Esophagus (tissue), 2 donors: Measurements from ENCODE around the gene TRIM24. TPM values are rescaled to one million over a fixed set of nuclear protein-coding genes. Genes with fewer than 3 reads are reported as not detected.
"Not testable (repeated sequence)": the region's sequence is repeated elsewhere in the genome, so short reads cannot be mapped to it uniquely, and the experiment has no call there.

ENCODE experiments used
- H3K27ac ChIP-seq, 2 donors: one replicate each; pipeline ENCODE4 v1.5.1; 2013; ENCODE audit warnings: low read depth in 2 of 2, mild to moderate bottlenecking in 2 of 2, inconsistent platforms in 1 of 2, low read length in 1 of 2, moderate library complexity in 1 of 2
- H3K27me3 ChIP-seq, 2 donors: one replicate each; pipeline ENCODE4 v1.6.1; 2013; ENCODE audit warnings: low read length in 2 of 2, control low read depth in 1 of 2, mild to moderate bottlenecking in 1 of 2; ENCODE audit not compliant: insufficient read depth in 2 of 2, control insufficient read depth in 1 of 2
- H3K36me3 ChIP-seq, 2 donors: one replicate each; pipeline ENCODE4 v1.6.1; 2013; ENCODE audit warnings: low read length in 1 of 2; ENCODE audit not compliant: control insufficient read depth in 2 of 2, insufficient read depth in 2 of 2
- H3K4me1 ChIP-seq, 2 donors: one replicate each; pipeline ENCODE4 v1.6.1; 2013; ENCODE audit warnings: low read length in 1 of 2; ENCODE audit not compliant: control insufficient read depth in 2 of 2, insufficient read depth in 2 of 2
- H3K4me3 ChIP-seq, 2 donors: one replicate each; pipeline ENCODE4 v1.5.1; 2013; ENCODE audit warnings: low read length in 2 of 2, mild to moderate bottlenecking in 2 of 2, low read depth in 1 of 2, moderate library complexity in 1 of 2
- H3K9me3 ChIP-seq, 2 donors: one replicate each; pipeline ENCODE4 v1.6.1; 2013; ENCODE audit warnings: mild to moderate bottlenecking in 2 of 2, low read depth in 1 of 2, low read length in 1 of 2, moderate library complexity in 1 of 2; ENCODE audit not compliant: control insufficient read depth in 2 of 2, insufficient read depth in 1 of 2
- WGBS, 2 donors: extraction: QIAGEN DNeasy Blood & Tissue Kit; methylation state at CpG; one replicate each; pipeline ENCODE4 v1.1.7; 2013; 5-methylcytosine and 5-hydroxymethylcytosine counted together
- polyA plus RNA-seq, 2 donors: library from polyadenylated mRNA; stranded (reverse); fragments of 200-250 nt; gene quantifications; one replicate each; pipeline ENCODE4 v1.2.3, GENCODE V29; 2013
- donor health status: healthy with polysubstance abuse.
- donor health status: Bipolar disorder and iron deficiency.

Gene TRIM24
- polyA plus RNA-seq, 2 donors: 7.8 TPM

DNA sequence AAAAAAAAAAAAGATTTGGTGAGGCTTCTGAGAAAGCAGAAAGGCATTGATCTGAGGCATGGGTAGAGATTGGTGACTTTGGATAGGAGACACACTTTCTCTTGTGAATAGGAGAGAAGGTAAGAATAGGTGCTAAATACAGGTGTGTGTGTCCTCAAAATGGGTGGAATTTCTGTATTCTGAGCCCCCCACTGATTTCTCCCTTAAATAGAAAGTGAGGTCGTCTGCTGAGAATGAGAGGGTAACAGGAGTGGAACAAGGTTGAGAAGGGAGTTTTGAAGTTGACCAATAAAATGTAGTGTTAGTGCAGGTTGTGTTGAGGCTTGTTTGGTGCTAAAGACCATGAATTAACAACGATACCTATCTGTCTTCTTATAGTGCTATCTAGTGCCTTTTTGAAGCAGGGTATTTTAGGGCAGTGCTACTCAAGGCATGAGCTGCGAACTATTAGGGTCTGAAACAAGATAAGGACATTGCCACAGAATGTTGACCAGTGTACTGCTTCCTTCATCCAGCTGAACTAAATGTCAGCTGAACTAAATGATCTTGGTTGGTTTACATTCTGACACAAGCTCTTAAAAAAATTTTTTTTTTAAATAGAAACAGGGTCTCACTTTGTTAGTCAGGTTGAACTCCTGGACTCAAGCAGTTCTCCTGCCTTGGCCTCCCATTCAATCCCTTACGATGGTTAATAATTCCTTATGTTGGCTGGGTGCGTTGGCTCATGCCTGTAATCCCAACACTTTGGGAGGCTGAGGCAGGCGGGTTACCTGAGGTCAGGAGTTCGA, 12.4 kb downstream of the TRIM24 start:
- Histone ChIP-seq H3K36me3 (no peaks in the 10 kb centered on the region), H3K4me3 (no peak overlapping the region), H3K9me3 (no peaks in the 10 kb centered on the region), H3K27ac (no peak overlapping the region), H3K4me1 (no peaks in the 10 kb centered on the region), H3K27me3 (no peaks in the 10 kb centered on the region)
- 90 to 94% methylated on average over 7 of the region's 7 CpGs for WGBS, 2 donors

DNA sequence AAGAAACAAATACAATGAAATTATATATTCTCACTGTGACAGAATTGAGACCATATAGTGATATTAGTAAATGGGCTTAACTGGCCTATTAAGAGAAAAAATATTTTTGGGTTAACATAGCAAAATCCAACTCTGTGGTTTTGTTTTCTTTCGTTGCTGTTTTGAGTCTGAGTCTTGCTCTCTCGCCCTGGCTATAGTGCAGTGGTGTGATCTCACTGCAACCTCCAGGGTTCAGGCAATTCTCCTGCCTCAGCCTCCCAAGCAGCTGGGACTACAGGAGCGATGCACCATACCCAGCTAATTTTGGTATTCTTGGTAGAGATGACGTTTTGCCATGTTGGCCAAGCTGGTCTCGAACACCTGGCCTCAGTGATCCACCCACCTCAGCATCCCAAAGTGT, 15.3 kb downstream of the TRIM24 start:
- Histone ChIP-seq H3K4me1 (no peaks in the 10 kb centered on the region), H3K36me3 (no peaks in the 10 kb centered on the region), H3K27ac (no peak overlapping the region), H3K9me3 (no peaks in the 10 kb centered on the region), H3K27me3 (no peaks in the 10 kb centered on the region), H3K4me3 (no peak overlapping the region)
- 92 to 93% methylated on average over 5 of the region's 5 CpGs for WGBS, 2 donors

DNA sequence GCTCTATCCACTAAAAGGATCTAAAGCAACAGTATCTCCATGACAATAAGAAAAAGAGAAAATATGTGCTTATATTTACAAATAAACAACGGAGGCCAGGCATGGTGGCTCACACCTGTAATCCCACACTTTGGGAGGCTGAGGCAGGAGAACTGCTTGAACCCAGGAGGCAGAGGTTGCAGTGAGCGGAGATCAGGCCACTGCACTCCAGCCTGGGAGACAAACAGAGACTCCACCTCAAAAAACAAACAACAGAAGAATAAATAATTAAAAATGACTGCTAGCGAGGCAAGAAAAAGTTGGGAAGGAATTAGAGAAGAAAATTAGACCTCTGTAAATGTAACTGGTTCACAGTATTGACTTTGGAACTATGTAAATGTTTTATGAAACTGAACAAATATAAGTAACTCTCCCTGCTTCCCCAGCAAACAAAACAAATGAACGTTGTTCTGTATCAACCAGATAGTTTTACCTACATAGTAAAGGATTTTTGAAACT, 17.1 kb downstream of the TRIM24 start:
- H3K27ac ChIP-seq: no peak overlapping the region
- WGBS, 2 donors: 58 to 59% methylated on average over 4 of the region's 4 CpGs
- H3K4me1 ChIP-seq: no peaks in the 10 kb centered on the region
- H3K36me3 ChIP-seq: no peaks in the 10 kb centered on the region
- no peaks in the 10 kb centered on the region for H3K9me3 ChIP-seq
- no peak overlapping the region for H3K4me3 ChIP-seq
- H3K27me3 ChIP-seq: no peaks in the 10 kb centered on the region

GRCh38 chr7:138477581-138477980, 17.5 kb downstream of the TRIM24 start:
- no peak overlapping the region for H3K27ac ChIP-seq
- WGBS, 2 donors: 73 to 79% methylated on average over 1 of the region's 1 CpG

DNA sequence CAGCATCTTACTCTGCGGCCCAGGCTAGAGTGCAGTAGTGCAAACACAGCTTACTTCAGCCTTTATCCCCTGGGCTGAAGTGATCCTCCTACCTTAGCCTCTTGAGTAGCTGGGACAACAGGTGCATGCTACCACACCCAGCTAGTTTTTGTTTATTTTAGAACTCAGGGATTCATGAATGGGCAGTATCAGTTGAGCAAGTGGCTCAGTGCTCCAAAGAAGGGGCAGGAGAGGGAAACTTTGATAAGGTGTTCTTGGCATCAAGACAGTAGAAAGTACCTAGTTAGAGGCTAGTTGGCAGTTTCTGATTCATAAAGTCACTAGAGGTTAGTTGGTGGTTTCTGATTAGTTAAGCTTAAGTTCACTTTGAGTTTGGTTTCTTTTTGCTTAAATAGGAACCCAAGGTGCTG, 18.4 kb downstream of the TRIM24 start:
- no peaks in the 10 kb centered on the region for H3K27me3 ChIP-seq
- no peak overlapping the region for H3K27ac ChIP-seq
- H3K4me1 ChIP-seq: no peaks in the 10 kb centered on the region
- no peaks in the 10 kb centered on the region for H3K36me3 ChIP-seq
- 75 to 87% methylated on average over 1 of the region's 1 CpG for WGBS, 2 donors
- no peaks in the 10 kb centered on the region for H3K9me3 ChIP-seq
- no peak overlapping the region for H3K4me3 ChIP-seq

More at GRCh38 chr7:138477581-138477980, 17.5 kb downstream of the TRIM24 start:
- Histone ChIP-seq H3K4me3 (no peak overlapping the region), H3K27me3 (no peaks in the 10 kb centered on the region), H3K36me3 (no peaks in the 10 kb centered on the region), H3K4me1 (no peaks in the 10 kb centered on the region), H3K9me3 (no peaks in the 10 kb centered on the region)

- H3K4me3 ChIP-seq: no peak overlapping the region
- H3K4me1 ChIP-seq: no peaks in the 10 kb centered on the region
- H3K9me3 ChIP-seq: no peaks in the 10 kb centered on the region
- 66 to 67% methylated on average over 4 of the region's 4 CpGs for WGBS, 2 donors
- no peak overlapping the region for H3K27ac ChIP-seq
- no peaks in the 10 kb centered on the region for H3K36me3 ChIP-seq
- H3K27me3 ChIP-seq: no peaks in the 10 kb centered on the region
Measured at GRCh38 chr7:138480527-138480926, 20.5 kb downstream of the TRIM24 start.

GRCh38 chr7:138481447-138482380, 21.7 kb downstream of the TRIM24 start:
- Histone ChIP-seq H3K27ac (no peak overlapping the region), H3K4me3 (no peak overlapping the region), H3K36me3 (no peaks in the 10 kb centered on the region), H3K9me3 (no peaks in the 10 kb centered on the region), H3K4me1 (no peaks in the 10 kb centered on the region), H3K27me3 (no peaks in the 10 kb centered on the region)
- 83 to 85% methylated on average over 11 of the region's 11 CpGs for WGBS, 2 donors

- Histone ChIP-seq H3K27me3 (no peaks in the 10 kb centered on the region), H3K9me3 (no peaks in the 10 kb centered on the region), H3K36me3 (no peaks in the 10 kb centered on the region), H3K4me3 (no peak overlapping the region), H3K4me1 (no peaks in the 10 kb centered on the region), H3K27ac (no peak overlapping the region)
- 89 to 96% methylated on average over 2 of the region's 2 CpGs for whole genome bisulfite sequencing, 2 donors
Measured at GRCh38 chr7:138483531-138483930, 23.5 kb downstream of the TRIM24 start.

- WGBS, 2 donors: 94 to 100% methylated on average over 1 of the region's 1 CpG
- not testable (repeated sequence) for H3K4me1 ChIP-seq, H3K27me3 ChIP-seq, H3K4me3 ChIP-seq, H3K9me3 ChIP-seq, H3K36me3 ChIP-seq, H3K27ac ChIP-seq
Measured at GRCh38 chr7:138485508-138485907, 25.4 kb downstream of the TRIM24 start.
